Muscle of leg (tissue), 16 donors: Measurements from ENCODE around the gene OR2AG2. TPM values are rescaled to one million over a fixed set of nuclear protein-coding genes. Genes with fewer than 3 reads are reported as not detected.
"Not testable (repeated sequence)": the region's sequence is repeated elsewhere in the genome, so short reads cannot be mapped to it uniquely, and the experiment has no call there.

Experiments
- DNase-seq: peaks from one replicate; pipeline ENCODE4 v3.0.0; 2013
- H3K27ac ChIP-seq: one replicate; pipeline ENCODE4 v1.5.1; 2013; ENCODE audit warnings: mild to moderate bottlenecking, low read length, control low read depth
- H3K27me3 ChIP-seq: one replicate; pipeline ENCODE4 v1.6.1; 2013; ENCODE audit warnings: low read length; ENCODE audit not compliant: control insufficient read depth, insufficient read depth
- H3K36me3 ChIP-seq: one replicate; pipeline ENCODE4 v1.6.1; 2013; ENCODE audit warnings: low read length; ENCODE audit not compliant: control insufficient read depth, insufficient read depth
- H3K4me1 ChIP-seq: one replicate; pipeline ENCODE4 v1.6.1; 2013; ENCODE audit warnings: low read length; ENCODE audit not compliant: control insufficient read depth, insufficient read depth
- H3K4me3 ChIP-seq: one replicate; pipeline ENCODE4 v1.5.1; 2013; ENCODE audit warnings: low read length, control low read depth
- H3K9me3 ChIP-seq: replicated peaks from 2 replicates; pipeline ENCODE4 v1.6.1; 2013; ENCODE audit warnings: low read depth, low read length; ENCODE audit not compliant: control insufficient read depth
- WGBS: methylation state at CpG from one replicate; pipeline ENCODE4 v1.1.5; 2013; ENCODE audit warnings: missing lambda C conversion rate; ENCODE audit not compliant: insufficient coverage; 5-methylcytosine and 5-hydroxymethylcytosine counted together
- long read RNA-seq, 11 donors: transcript quantifications; one replicate each; lab custom pipeline, GENCODE V29; 2026
- polyA plus RNA-seq, 8 donors: library from polyadenylated mRNA; unstranded; fragments of 120-200 nt; gene quantifications; one replicate each; pipeline versions ENCODE4 v1.2.1 to v1.2.3, GENCODE V29; 2013; ENCODE audit warnings: inconsistent platforms in 1 of 8, low replicate concordance in 1 of 8; ENCODE audit not compliant: insufficient read length in 8 of 8, insufficient read depth in 1 of 8
- total RNA-seq: library from RNA; stranded (reverse); fragments of 120-200 nt; gene quantifications from one replicate; pipeline ENCODE4 v1.2.4, GENCODE V29; 2013

OR2AG2 gene
- total RNA-seq (0.04 TPM), polyA plus RNA-seq (under 1 TPM in 3 of 8 donors, not detected in 5; 0.04 to 0.05 (median 0.04) TPM)
- long read RNA-seq, donor 1 = 0 reads
- long read RNA-seq, donor 2 = 0 reads
- long read RNA-seq, donor 3 = 0 reads
- long read RNA-seq, donor 4 = 0 reads
- long read RNA-seq, donor 5 = 0 reads
- long read RNA-seq, donor 6 = 0 reads
- long read RNA-seq, donor 7 = 0 reads
- long read RNA-seq, donor 8 = 0 reads
- long read RNA-seq, donor 9 = 0 reads
- long read RNA-seq, donor 10 = 0 reads
- long read RNA-seq, donor 11 = 0 reads

DNA sequence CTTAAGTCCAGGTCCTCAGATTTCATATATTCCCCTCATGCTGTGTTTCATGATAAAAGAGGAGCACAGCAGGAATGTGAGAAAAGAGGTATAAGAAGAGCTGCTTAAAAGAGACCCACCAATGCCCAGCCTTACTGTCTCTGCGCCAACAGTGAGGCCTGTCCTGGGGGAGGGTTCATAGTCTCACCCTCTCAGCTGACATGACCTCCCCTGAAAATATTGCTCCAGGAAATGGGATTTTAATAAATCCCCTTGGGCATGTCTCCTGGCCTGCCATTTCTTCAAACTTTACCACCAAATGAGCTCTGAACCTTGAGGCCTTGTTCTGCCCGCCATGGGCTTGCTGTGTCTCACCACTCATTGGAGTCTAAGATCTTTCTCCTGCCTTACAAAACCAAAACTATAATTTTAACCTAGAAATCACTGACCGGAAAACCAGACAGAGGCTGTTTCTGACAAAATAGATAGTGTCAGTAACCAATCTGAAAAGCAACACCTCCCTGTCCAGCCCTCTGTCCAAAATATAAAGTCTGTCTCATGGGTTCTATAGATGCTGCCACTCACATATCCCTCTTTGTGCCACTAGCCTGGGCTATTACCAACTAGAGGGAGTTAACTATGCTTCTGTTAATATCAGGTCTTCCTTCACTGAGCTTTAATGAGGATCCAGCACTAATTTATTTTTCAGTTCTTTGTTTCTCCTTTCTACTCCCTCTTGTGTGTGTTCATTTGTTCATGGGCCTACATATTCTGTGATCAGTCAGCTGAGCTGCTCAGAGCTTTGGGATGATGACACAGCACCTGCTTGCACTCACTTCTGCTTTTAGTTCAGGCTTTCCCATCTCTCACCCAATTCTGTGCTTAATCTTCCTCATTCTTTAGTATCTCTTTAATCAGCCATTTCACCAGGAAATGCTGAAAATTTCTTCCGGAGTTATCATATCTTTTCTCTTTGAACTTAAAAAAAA is at the start of gene OR2AG2:
TSS of gene OR2AG2 (minus strand) at position 51 of the 968 bp plus-strand sequence. CDS start 3,019 bp downstream, outside the sequence.
- Histone ChIP-seq H3K36me3 (no peaks in the 10 kb centered on the region), H3K27me3 (no peaks in the 10 kb centered on the region), H3K4me3 (no peak within 1 kb of the TSS), H3K27ac (no peak within 1 kb of the TSS), H3K9me3 (no peaks in the 10 kb centered on the region), H3K4me1 (no peaks in the 10 kb centered on the region)
- DNase-seq = peak; percentile 60
- WGBS = no CpG with 5 or more reads among the region's 4 CpGs

DNA sequence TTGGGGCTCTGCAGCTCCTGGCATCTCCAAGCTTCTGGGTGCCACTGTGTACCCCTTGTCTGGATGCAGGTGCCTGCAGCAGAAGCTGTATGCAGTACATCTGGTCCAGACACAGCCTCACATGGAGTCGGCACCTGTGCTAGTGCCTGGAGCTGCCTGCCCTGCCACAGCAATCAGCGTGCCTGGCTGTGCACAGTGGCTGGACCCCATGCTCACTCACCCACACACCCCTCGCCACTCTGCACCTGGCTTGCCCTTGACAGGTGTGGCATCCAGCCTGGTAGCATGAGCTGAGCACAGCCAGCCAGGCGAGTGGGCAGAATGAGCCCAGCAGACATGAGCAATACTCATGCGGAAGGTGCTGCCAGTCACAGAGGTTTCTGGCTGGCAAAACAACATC is 47.2 kb upstream of the OR2AG2 start:
- no peaks in the 10 kb centered on the region for H3K36me3 ChIP-seq
- H3K4me1 ChIP-seq = no peaks in the 10 kb centered on the region
- H3K27ac ChIP-seq = no peak overlapping the region
- 84% methylated on average over 4 of the region's 5 CpGs for WGBS
- DNase-seq = no peak
- H3K4me3 ChIP-seq = no peak overlapping the region
- peaks cover 2% of the 10 kb centered on the region for H3K9me3 ChIP-seq
- H3K27me3 ChIP-seq = no peaks in the 10 kb centered on the region

DNA sequence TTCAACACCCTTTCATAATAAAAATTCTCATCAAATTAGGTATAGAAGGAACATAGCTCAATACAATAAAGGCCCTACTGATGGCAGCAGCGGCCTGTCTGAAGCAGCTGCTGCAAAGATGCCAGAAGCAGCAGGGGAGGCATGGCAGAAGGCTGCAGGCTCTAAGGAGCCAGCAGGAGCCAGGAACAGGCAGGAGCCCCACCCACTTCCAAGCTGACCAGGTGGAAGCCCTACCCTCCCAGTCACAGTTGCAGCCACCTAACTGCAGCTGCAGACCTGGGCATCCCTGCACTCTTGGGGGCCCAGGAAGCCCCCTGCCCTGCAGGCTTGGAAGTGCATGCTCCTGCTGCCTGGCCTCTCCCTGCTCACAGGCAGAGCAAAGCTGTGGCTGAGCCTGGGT is 45.9 kb upstream of the OR2AG2 start:
- Histone ChIP-seq H3K4me3 (no peak overlapping the region), H3K27ac (no peak overlapping the region), H3K9me3 (peaks cover 2% of the 10 kb centered on the region), H3K27me3 (no peaks in the 10 kb centered on the region), H3K36me3 (no peaks in the 10 kb centered on the region), H3K4me1 (no peaks in the 10 kb centered on the region)
- WGBS = 78% methylated on average over 1 of the region's 1 CpG
- no peak for DNase-seq

DNA sequence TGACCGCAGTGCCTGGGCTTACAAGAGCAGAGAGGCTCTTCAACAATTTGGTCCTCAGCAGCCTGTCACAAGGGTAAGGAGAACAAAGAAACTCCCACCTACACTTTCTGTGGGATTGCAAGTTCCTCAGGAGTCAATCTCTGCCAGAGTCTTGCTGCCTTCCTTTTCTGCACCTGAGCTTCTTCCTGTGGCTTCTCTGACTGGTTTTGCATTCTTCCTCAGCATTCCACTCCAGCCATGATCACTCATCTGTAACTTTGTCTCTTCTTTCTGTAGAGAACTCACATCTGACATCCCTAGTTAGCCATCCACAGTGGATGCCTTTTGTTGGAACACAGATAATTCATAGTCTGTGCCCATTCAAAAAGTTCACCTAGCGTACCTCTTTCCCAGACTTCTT is 41.9 kb upstream of the OR2AG2 start:
- DNase-seq = no peak
- no peak overlapping the region for H3K27ac ChIP-seq
- H3K9me3 ChIP-seq = no peaks in the 10 kb centered on the region
- no peaks in the 10 kb centered on the region for H3K27me3 ChIP-seq
- no peaks in the 10 kb centered on the region for H3K36me3 ChIP-seq
- no peak overlapping the region for H3K4me3 ChIP-seq
- 58% methylated on average over 2 of the region's 2 CpGs for WGBS
- no peaks in the 10 kb centered on the region for H3K4me1 ChIP-seq

DNA sequence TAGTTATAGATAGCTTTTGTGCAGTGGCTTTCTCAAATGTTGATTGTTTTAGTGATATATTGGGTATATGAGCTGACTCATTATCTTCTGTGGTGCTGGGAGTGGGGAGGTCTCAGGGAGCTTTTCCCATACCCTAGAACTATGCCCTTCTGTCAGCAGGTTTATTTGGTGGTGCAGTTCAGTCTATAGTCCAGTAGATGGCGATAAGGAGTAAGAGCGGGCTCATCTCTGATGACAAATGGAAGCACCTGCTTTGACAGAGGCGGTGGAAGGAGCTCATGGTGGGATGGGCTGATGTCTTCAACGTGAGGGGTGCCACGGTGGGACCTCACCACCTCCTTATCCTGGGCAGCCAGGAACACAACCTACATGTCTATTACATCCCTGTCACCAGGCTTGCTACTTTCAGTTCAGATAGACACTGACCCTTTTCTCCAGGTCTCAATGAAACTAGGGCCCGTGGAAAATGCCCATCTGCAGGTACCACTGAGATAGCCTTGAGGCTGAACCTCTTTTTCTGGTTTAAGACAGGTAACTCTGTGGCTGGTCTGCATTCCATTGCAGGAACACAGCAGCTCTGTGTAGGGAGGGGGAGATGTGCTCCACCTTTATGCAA is 40.7 kb upstream of the OR2AG2 start:
- no peaks in the 10 kb centered on the region for H3K27me3 ChIP-seq
- H3K4me1 ChIP-seq = no peaks in the 10 kb centered on the region
- WGBS = 37% methylated on average over 3 of the region's 6 CpGs
- DNase-seq = peak; percentile 36
- H3K27ac ChIP-seq = no peak overlapping the region
- no peaks in the 10 kb centered on the region for H3K36me3 ChIP-seq
- no peak overlapping the region for H3K4me3 ChIP-seq
- no peaks in the 10 kb centered on the region for H3K9me3 ChIP-seq

DNA sequence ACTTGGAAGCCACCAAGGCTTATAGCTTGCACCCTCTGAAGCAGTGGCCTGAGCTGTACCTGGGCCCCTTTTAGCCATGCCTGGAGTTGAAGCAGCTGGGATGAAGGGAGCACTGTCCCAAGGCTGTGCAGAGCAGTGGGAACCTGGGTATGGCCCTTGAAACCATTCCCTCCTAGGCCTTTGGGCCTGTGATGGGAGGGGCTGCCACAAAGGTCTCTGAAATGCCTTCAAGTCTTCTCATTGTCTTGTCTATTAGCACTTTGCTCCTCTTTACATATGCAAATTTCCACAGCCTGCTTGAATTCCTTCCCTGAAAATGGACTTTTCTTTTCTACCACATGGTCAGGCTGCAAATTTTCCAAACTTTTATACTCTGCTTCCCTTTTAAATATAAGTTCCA is 29.3 kb upstream of the OR2AG2 start:
- not testable (repeated sequence) for DNase-seq, H3K27me3 ChIP-seq, H3K36me3 ChIP-seq, H3K9me3 ChIP-seq, H3K4me3 ChIP-seq, H3K4me1 ChIP-seq, H3K27ac ChIP-seq

DNA sequence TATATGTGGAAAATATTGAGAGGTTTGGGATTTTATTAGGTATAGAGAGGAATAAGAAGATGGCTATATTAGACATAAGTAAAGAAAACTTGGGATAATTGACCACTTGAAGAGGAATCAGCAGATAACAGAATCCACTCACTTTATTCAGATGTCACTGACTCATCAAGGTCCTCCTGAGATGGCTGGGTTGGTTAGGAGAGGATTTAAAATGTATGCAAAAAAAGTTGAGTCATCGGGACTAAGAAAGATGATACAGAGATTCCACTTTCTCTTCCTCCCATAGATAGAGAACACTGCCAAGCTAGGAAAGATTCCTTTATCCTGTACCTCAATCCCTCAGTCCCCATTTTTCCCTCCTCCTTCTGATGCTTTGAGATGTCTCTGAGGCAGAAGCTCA is 27.6 kb upstream of the OR2AG2 start, which contains the start of gene OR6A2:
TSS of gene OR6A2 (minus strand) at position 288 of the 400 bp plus-strand sequence. CDS start 3,981 bp downstream, outside the sequence.
- H3K27ac ChIP-seq = no peak within 1 kb of the TSS
- H3K4me1 ChIP-seq = no peaks in the 10 kb centered on the region
- DNase-seq = no peak
- H3K4me3 ChIP-seq = no peak within 1 kb of the TSS
- H3K9me3 ChIP-seq = no peaks in the 10 kb centered on the region
- no CpG with 5 or more reads among the region's 1 CpG for WGBS
- no peaks in the 10 kb centered on the region for H3K36me3 ChIP-seq
- no peaks in the 10 kb centered on the region for H3K27me3 ChIP-seq

DNA sequence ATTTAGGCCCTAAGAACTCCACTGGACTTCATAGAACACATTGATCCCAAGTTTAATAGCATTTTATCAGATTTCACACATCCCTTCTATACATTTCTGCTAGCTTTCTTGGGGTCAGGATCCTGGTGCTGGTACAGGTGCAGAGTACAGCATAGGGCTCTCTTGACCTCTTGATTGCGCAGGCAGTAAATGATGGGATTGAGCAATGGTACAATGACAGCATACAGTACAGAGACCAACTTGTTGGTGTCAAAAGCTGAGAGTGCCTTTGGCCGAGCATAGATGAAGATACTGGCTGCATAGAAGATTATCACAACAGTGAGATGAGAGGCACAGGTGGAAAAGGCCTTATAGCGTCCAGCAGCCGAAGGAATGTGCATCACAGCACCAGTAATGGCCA is 22.9 kb upstream of the OR2AG2 start:
- Histone ChIP-seq H3K4me1 (no peaks in the 10 kb centered on the region), H3K36me3 (no peaks in the 10 kb centered on the region), H3K4me3 (no peak overlapping the region), H3K27me3 (no peaks in the 10 kb centered on the region), H3K27ac (no peak overlapping the region), H3K9me3 (no peaks in the 10 kb centered on the region)
- WGBS = 76% methylated on average over 4 of the region's 4 CpGs
- no peak for DNase-seq

DNA sequence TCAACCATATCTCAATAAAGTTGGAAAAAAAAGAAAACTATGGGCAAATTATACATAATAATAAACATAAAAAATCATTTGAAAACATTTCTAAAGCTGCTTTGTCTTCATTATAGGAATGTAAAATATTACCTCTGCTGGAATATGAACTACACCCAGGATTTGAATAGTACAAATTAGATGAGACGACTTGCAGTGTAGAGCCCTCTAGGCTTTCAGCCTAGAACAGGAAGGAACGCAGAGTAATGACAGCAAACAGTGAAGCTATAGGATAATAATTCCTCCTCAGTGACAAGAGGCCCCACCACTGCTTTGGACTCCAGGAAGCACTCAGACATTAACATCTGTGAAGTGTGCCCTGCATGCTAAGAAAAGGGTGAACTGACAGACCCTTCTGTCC is 18.8 kb upstream of the OR2AG2 start:
- DNase-seq = no peak

GRCh38 chr11:6782720-6783119 is 10.9 kb upstream of the OR2AG2 start, which contains the start of gene OR2AG1:
Gene OR2AG1 (plus strand): TSS chr11:6783020. CDS start chr11:6785038, 2,018 bp downstream.
- Histone ChIP-seq H3K27me3 (no peaks in the 10 kb centered on the region), H3K4me3 (no peak within 1 kb of the TSS), H3K36me3 (no peaks in the 10 kb centered on the region), H3K9me3 (no peaks in the 10 kb centered on the region), H3K4me1 (no peaks in the 10 kb centered on the region), H3K27ac (no peak within 1 kb of the TSS)
- no CpG with 5 or more reads among the region's 2 CpGs for WGBS
- DNase-seq = no peak

More for the DNA sequence above, 18.8 kb upstream of the OR2AG2 start:
- H3K4me3 ChIP-seq = no peak overlapping the region
- H3K27me3 ChIP-seq = no peaks in the 10 kb centered on the region
- H3K9me3 ChIP-seq = no peaks in the 10 kb centered on the region
- 60% methylated on average over 1 of the region's 2 CpGs for WGBS
- no peaks in the 10 kb centered on the region for H3K4me1 ChIP-seq
- no peak overlapping the region for H3K27ac ChIP-seq
- no peaks in the 10 kb centered on the region for H3K36me3 ChIP-seq
